Fibroblast of lung (primary cell): Measurements from ENCODE around the gene RXRA.

Experiments used
- CTCF ChIP-seq, 2 donors: IDR thresholded peaks in 1 of 2; conservative IDR thresholded peaks in 1 of 2; 1 replicate in 1 of 2; 2 replicates in 1 of 2; pipeline ENCODE4 v1.5.1; 2011 to 2012; ENCODE audit warnings: low read length in 2 of 2, control low read depth in 1 of 2, inconsistent platforms in 1 of 2, low read depth in 1 of 2, mild to moderate bottlenecking in 1 of 2
- EZH2 ChIP-seq: IDR thresholded peaks from 2 replicates; pipeline ENCODE4 v1.5.1; 2012; ENCODE audit warnings: low read length, control low read depth, mild to moderate bottlenecking; ENCODE audit errors: missing control alignments

DNA sequence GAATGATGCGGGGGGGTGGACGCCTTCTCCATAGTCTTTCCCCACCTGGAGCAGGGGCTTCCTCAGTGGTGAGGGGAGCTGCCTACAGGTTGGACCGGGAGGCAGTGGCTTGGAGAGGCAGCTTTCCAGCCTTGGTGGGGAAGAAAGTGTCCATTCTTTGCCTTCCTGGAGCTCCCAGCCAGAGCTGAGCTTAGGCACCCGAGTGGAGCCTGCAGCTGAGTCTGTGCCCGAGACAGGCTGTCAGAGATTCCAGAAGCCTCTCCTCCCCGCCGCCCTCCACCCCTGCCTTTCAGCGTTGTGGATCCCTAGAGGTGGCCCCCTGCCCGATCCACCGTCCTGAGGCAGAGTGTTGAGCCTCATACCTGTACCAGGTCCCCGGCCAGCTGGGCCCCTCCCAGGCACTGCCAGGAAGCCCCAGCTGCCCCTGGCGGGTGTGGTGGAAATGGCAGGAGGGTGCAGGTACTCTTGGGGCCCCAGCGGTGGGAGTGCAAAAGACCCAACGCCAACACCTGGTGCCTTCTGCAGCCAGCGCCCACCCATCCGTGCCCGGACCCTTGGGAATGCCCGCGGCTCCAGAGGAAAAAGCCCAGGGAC lies 112.0 kb downstream of the RXRA start:
- TF ChIP-seq CTCF (conservative IDR thresholded peaks at IDR 0.05 in 1 of 2, IDR thresholded peaks at IDR 0.05 in 1 of 2; ENCODE audit: low read depth in 1 of 2, low read length in 2 of 2) = no peak
- no peak for TF ChIP-seq EZH2
